Activated CD8-positive, alpha-beta T cell treated with anti-CD3 and anti-CD28 coated beads for 36 hours (primary cell): Measurements from ENCODE around the gene MRTO4. TPM values are rescaled to one million over a fixed set of nuclear protein-coding genes. Genes with fewer than 3 reads are reported as not detected.
"Not testable (repeated sequence)": the region's sequence is repeated elsewhere in the genome, so short reads cannot be mapped to it uniquely, and the experiment has no call there.

Experiments
- ATAC-seq: fragments of 200-7000 bp; cut with Tn5 transposase; one replicate; pipeline ENCODE4 v1.10.0; 2021; ENCODE audit warnings: mild to moderate bottlenecking, moderate library complexity
- CTCF ChIA-PET: fragments of 350-600 bp; sonication (Branson Sonifier 250); formaldehyde crosslinking; loops from one replicate; lab custom pipeline; 2021; ENCODE audit warnings: antibody characterized with exemption; lab: Charles Lee
- POLR2A ChIA-PET: fragments of 350-600 bp; sonication (Branson Sonifier 250); formaldehyde crosslinking; loops from one replicate; lab custom pipeline; 2021; ENCODE audit warnings: antibody characterized with exemption; lab: Charles Lee
- DNase-seq: peaks from one replicate; pipeline ENCODE4 v3.0.0-alpha.2; 2020
- H3K27ac Mint-ChIP-seq: one replicate; pipeline ENCODE4 v1.8.0; 2021; ENCODE audit warnings: mild to moderate bottlenecking, mixed read lengths
- H3K27me3 Mint-ChIP-seq: one replicate; pipeline ENCODE4 v1.8.0; 2021; ENCODE audit warnings: mixed read lengths
- H3K36me3 Mint-ChIP-seq: one replicate; pipeline ENCODE4 v1.8.0; 2021; ENCODE audit warnings: low read depth, mixed read lengths
- H3K4me1 Mint-ChIP-seq: one replicate; pipeline ENCODE4 v1.8.0; 2021; ENCODE audit warnings: low read depth, mixed read lengths
- H3K4me3 Mint-ChIP-seq: one replicate; pipeline ENCODE4 v1.8.0; 2021; ENCODE audit warnings: mild to moderate bottlenecking, moderate library complexity, mixed read lengths
- H3K9me3 Mint-ChIP-seq: one replicate; pipeline ENCODE4 v1.8.0; 2021; ENCODE audit warnings: mixed read lengths
- CTCF ChIP-seq: fragments of 200-600 bp; IDR thresholded peaks from one replicate; pipeline ENCODE4 v1.8.0; 2022; ENCODE audit warnings: antibody characterized with exemption, mild to moderate bottlenecking
- intact Hi-C: fragments of 100-400 bp; cut with micrococcal nuclease; formaldehyde crosslinking; loops from one replicate; pipeline ENCODE4 v1.10.0; 2022
- total RNA-seq, 2 experiments: library from RNA; stranded (reverse); gene quantifications; one replicate each; pipeline ENCODE4 v1.2.3, GENCODE V29; 2021

The MRTO4 gene
- total RNA-seq, 2 experiments from 2014 or later = 90.9 to 93.4 TPM

- TF ChIP-seq CTCF = no peak
- Mint-ChIP-seq H3K36me3 (peaks cover 37% of the 10 kb centered on the region), H3K27ac (peak overlapping the region; percentile 94), H3K9me3 (no peaks in the 10 kb centered on the region), H3K4me3 (peak overlapping the region; percentile 95), H3K27me3 (no peaks in the 10 kb centered on the region), H3K4me1 (peaks cover 29% of the 10 kb centered on the region)
- peak; percentile 29 for DNase-seq
- intact Hi-C loops = no loop called here
- POLR2A ChIA-PET = interaction anchor here (0.6 to 3.8 kb wide), 17 partner anchors 8 to 551 kb away, joined by 3 to 54 read pairs (median 4); partner anchors contain the start of genes AKR7A2, AKR7A3, SLC66A1 and UBR4
- ATAC-seq = no peak
- CTCF ChIA-PET = interaction anchor here (1.0 to 2.3 kb wide), 3 partner anchors 10 to 343 kb away, joined by 3 to 10 read pairs (median 3); no protein-coding TSS in a partner anchor
Measured at GRCh38 chr1:19250629-19251304, 838 bp upstream of the MRTO4 start.

DNA sequence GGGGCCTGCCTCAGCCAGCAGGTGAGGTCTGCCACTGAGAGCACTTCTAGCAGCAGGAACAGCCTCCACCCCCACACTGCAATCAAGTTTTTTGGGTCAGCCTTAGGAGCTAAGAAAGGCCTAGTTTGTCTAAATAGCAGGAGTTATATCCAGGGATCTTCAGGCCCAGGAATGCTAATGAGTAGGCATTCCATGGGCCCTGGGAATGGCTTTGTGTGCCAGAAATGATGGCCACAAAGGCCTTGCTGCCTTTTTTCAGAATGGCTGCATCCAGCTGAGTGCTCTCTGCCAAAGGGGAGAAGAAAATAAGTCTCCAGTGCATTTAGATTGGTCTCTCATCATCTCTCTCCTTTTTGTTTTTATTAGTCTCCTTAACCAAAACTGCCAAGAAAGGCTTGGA is 2.8 kb downstream of the MRTO4 start:
- Mint-ChIP-seq H3K4me1 (peaks cover 43% of the 10 kb centered on the region), H3K27me3 (no peaks in the 10 kb centered on the region), H3K36me3 (peaks cover 63% of the 10 kb centered on the region), H3K4me3 (no peak overlapping the region), H3K9me3 (no peaks in the 10 kb centered on the region), H3K27ac (peak overlapping the region; percentile 94)
- DNase-seq (no peak), ATAC-seq (no peak)
- TF ChIP-seq CTCF = no peak
- intact Hi-C loops = no loop called here
- CTCF ChIA-PET = interaction anchor here (1.1 kb wide), 1 partner anchor 13 kb away, joined by 4 read pairs; no protein-coding TSS in a partner anchor
- POLR2A ChIA-PET = interaction anchor here (0.7 to 1.6 kb wide), 4 partner anchors 9 to 57 kb away, joined by 3 to 4 read pairs (median 4); no protein-coding TSS in a partner anchor

GRCh38 chr1:19255288-19255687 is 3.7 kb downstream of the MRTO4 start:
- Mint-ChIP-seq H3K9me3 (no peaks in the 10 kb centered on the region), H3K4me3 (no peak overlapping the region), H3K27me3 (no peaks in the 10 kb centered on the region), H3K27ac (peak overlapping the region; percentile 80), H3K36me3 (peaks cover 72% of the 10 kb centered on the region), H3K4me1 (peaks cover 39% of the 10 kb centered on the region)
- TF ChIP-seq CTCF = no peak
- CTCF ChIA-PET = interaction anchor here (0.9 to 3.1 kb wide), 2 partner anchors 135 to 399 kb away, joined by 3 to 9 read pairs; no protein-coding TSS in a partner anchor
- intact Hi-C loops = no loop called here
- ATAC-seq (no peak), DNase-seq (no peak)
- POLR2A ChIA-PET = interaction anchor here (1.1 to 1.6 kb wide), 3 partner anchors 8 to 299 kb away, joined by 3 to 4 read pairs (median 3); no protein-coding TSS in a partner anchor

DNA sequence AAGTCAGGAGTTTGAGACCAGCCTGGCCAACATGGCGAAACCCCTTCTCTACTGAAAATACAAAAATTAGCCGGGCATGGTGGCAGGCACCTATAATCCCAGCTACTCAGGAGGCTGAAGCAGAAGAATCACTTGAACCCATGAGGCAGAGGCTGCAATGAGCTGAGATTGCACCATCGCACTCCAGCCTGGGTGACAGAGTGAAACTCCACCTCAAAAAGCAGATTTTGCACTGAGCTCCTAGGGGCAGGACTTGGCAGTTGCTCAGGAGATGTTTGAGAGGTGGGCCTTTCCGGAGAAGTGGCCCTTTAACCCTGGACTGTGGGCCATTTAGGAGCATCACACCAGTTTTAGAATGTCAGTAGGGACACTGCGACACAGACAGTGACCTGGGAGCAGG is 4.7 kb downstream of the MRTO4 start:
- intact Hi-C loops, H3K9me3 Mint-ChIP-seq, H3K4me3 Mint-ChIP-seq: not testable (repeated sequence)

GRCh38 chr1:19257178-19257914 is 5.7 kb downstream of the MRTO4 start:
- ChIA-PET POLR2A (interaction anchor here (0.6 to 1.8 kb wide), 5 partner anchors 32 to 340 kb away, joined by 3 to 5 read pairs (median 3); partner anchors contain the start of genes AKR7A2 and SLC66A1), CTCF (interaction anchor here (1.3 to 3.1 kb wide), 2 partner anchors 17 to 397 kb away, joined by 3 to 9 read pairs; no protein-coding TSS in a partner anchor)
- H3K4me3 Mint-ChIP-seq = no peak overlapping the region
- peaks cover 34% of the 10 kb centered on the region for H3K4me1 Mint-ChIP-seq
- peak overlapping the region; percentile 80 for H3K27ac Mint-ChIP-seq
- H3K36me3 Mint-ChIP-seq = peaks cover 64% of the 10 kb centered on the region
- DNase-seq (peak; percentile 33), ATAC-seq (peak; percentile 57)
- intact Hi-C loops = no loop called here
- no peak for TF ChIP-seq CTCF
- H3K9me3 Mint-ChIP-seq = no peaks in the 10 kb centered on the region
- no peaks in the 10 kb centered on the region for H3K27me3 Mint-ChIP-seq

More for the DNA sequence above, 4.7 kb downstream of the MRTO4 start:
- ChIA-PET POLR2A (interaction anchor here (0.8 to 1.8 kb wide), 6 partner anchors 14 to 341 kb away, joined by 3 to 5 read pairs (median 4); partner anchors contain the start of genes AKR7A2 and SLC66A1), CTCF (interaction anchor here (1.3 to 3.1 kb wide), 2 partner anchors 16 to 398 kb away, joined by 3 to 9 read pairs; no protein-coding TSS in a partner anchor)
- H3K27me3 Mint-ChIP-seq, DNase-seq, ATAC-seq: not testable (repeated sequence)
- peak overlapping the region; percentile 80 for H3K27ac Mint-ChIP-seq
- peaks cover 34% of the 10 kb centered on the region for H3K4me1 Mint-ChIP-seq
- H3K36me3 Mint-ChIP-seq = peaks cover 68% of the 10 kb centered on the region
